Mesodermal cell (in vitro differentiated cells): Measurements from ENCODE around the gene TLE5.
"Not testable (repeated sequence)": the region's sequence is repeated elsewhere in the genome, so short reads cannot be mapped to it uniquely, and the experiment has no call there.

Experiments used
- H3K27ac ChIP-seq: 2 replicates; pipeline ENCODE4 v1.7.0; 2013; ENCODE audit warnings: mild to moderate bottlenecking, low read depth, low read length, moderate library complexity; ENCODE audit not compliant: severe bottlenecking
- H3K36me3 ChIP-seq: 2 replicates; pipeline ENCODE4 v1.7.1; 2013; ENCODE audit warnings: mild to moderate bottlenecking, low read length, moderate library complexity; ENCODE audit not compliant: control insufficient read depth, insufficient read depth
- H3K4me1 ChIP-seq: one replicate; pipeline ENCODE4 v1.7.1; 2013; ENCODE audit warnings: mild to moderate bottlenecking, low read length; ENCODE audit not compliant: insufficient read depth, control insufficient read depth, poor library complexity, severe bottlenecking
- H3K4me3 ChIP-seq: 2 replicates; pipeline ENCODE4 v1.7.0; 2013; ENCODE audit warnings: low read length, control low read depth, mild to moderate bottlenecking; ENCODE audit not compliant: insufficient read depth, poor library complexity, severe bottlenecking; ENCODE audit errors: extremely low read depth
- H3K9me3 ChIP-seq: 2 replicates; pipeline ENCODE4 v1.7.1; 2013; ENCODE audit warnings: mild to moderate bottlenecking, low read length, moderate library complexity; ENCODE audit not compliant: control insufficient read depth
- WGBS, 2 experiments: methylation state at CpG; one replicate each; pipeline ENCODE4 v1.1.5; 2013; ENCODE audit warnings: missing lambda C conversion rate in 2 of 2; ENCODE audit not compliant: insufficient coverage in 2 of 2; 5-methylcytosine and 5-hydroxymethylcytosine counted together

TLE5 gene

GRCh38 chr19:3095441-3096191 is 33.3 kb upstream of the TLE5 start:
- Histone ChIP-seq H3K4me1 (peaks cover 18% of the 10 kb centered on the region), H3K27ac (no peak overlapping the region), H3K4me3 (peak overlapping the region; percentile 85), H3K9me3 (no peaks in the 10 kb centered on the region), H3K36me3 (no peaks in the 10 kb centered on the region)
- 7 to 9% methylated on average over 17 to 26 of the region's 31 CpGs for WGBS, 2 experiments

GRCh38 chr19:3094601-3095440 is 32.5 kb upstream of the TLE5 start:
- peaks cover 18% of the 10 kb centered on the region for H3K4me1 ChIP-seq
- no peak overlapping the region for H3K27ac ChIP-seq
- peak overlapping the region; percentile 85 for H3K4me3 ChIP-seq
- no peaks in the 10 kb centered on the region for H3K36me3 ChIP-seq
- WGBS, 2 experiments, result 1 to 4% methylated on average over 43 to 53 of the region's 57 CpGs
- no peaks in the 10 kb centered on the region for H3K9me3 ChIP-seq

GRCh38 chr19:3089299-3089855 is 27.1 kb upstream of the TLE5 start:
- 83 to 100% methylated on average over 1 to 3 of the region's 7 CpGs for WGBS, 2 experiments
- H3K27ac ChIP-seq, H3K4me3 ChIP-seq, H3K9me3 ChIP-seq, H3K4me1 ChIP-seq, H3K36me3 ChIP-seq: not testable (repeated sequence)

GRCh38 chr19:3087769-3088168 is 25.5 kb upstream of the TLE5 start:
- WGBS, 2 experiments, result 84 to 91% methylated on average over 4 to 5 of the region's 10 CpGs

GRCh38 chr19:3084943-3085342 is 22.6 kb upstream of the TLE5 start:
- 80 to 84% methylated on average over 7 to 9 of the region's 10 CpGs for WGBS, 2 experiments

More at GRCh38 chr19:3087769-3088168, 25.5 kb upstream of the TLE5 start:
- Histone ChIP-seq H3K4me1 (no peaks in the 10 kb centered on the region), H3K9me3 (no peaks in the 10 kb centered on the region), H3K36me3 (no peaks in the 10 kb centered on the region), H3K27ac (no peak overlapping the region), H3K4me3 (no peak overlapping the region)

GRCh38 chr19:3083964-3084363 is 21.7 kb upstream of the TLE5 start:
- no peak overlapping the region for H3K27ac ChIP-seq
- 94 to 97% methylated on average over 3 to 6 of the region's 7 CpGs for WGBS, 2 experiments
- no peaks in the 10 kb centered on the region for H3K9me3 ChIP-seq
- peaks cover 4% of the 10 kb centered on the region for H3K4me1 ChIP-seq
- H3K4me3 ChIP-seq, result no peak overlapping the region
- no peaks in the 10 kb centered on the region for H3K36me3 ChIP-seq

More at GRCh38 chr19:3084943-3085342, 22.6 kb upstream of the TLE5 start:
- peaks cover 4% of the 10 kb centered on the region for H3K4me1 ChIP-seq
- H3K9me3 ChIP-seq, result no peaks in the 10 kb centered on the region
- no peaks in the 10 kb centered on the region for H3K36me3 ChIP-seq
- H3K4me3 ChIP-seq, result no peak overlapping the region
- H3K27ac ChIP-seq, result no peak overlapping the region

- Histone ChIP-seq H3K36me3 (no peaks in the 10 kb centered on the region), H3K4me3 (no peak overlapping the region), H3K27ac (no peak overlapping the region), H3K4me1 (peaks cover 4% of the 10 kb centered on the region), H3K9me3 (no peaks in the 10 kb centered on the region)
- WGBS, 2 experiments, result 91 to 94% methylated on average over 5 to 6 of the region's 10 CpGs
These were observed 20.0 kb upstream of the TLE5 start for GRCh38 chr19:3082331-3082730.

GRCh38 chr19:3080286-3080685 is 18.0 kb upstream of the TLE5 start:
- Histone ChIP-seq H3K27ac (no peak overlapping the region), H3K36me3 (no peaks in the 10 kb centered on the region), H3K9me3 (no peaks in the 10 kb centered on the region), H3K4me3 (no peak overlapping the region), H3K4me1 (peaks cover 4% of the 10 kb centered on the region)
- 75 to 78% methylated on average over 11 of the region's 12 CpGs for WGBS, 2 experiments

- Histone ChIP-seq H3K27ac (no peak overlapping the region), H3K4me1 (peaks cover 4% of the 10 kb centered on the region), H3K36me3 (no peaks in the 10 kb centered on the region), H3K4me3 (no peak overlapping the region), H3K9me3 (no peaks in the 10 kb centered on the region)
- 63 to 86% methylated on average over 3 to 4 of the region's 4 CpGs for WGBS, 2 experiments
These were observed 17.3 kb upstream of the TLE5 start for GRCh38 chr19:3079578-3079977.

GRCh38 chr19:3075605-3076431 is 13.5 kb upstream of the TLE5 start:
- no peak overlapping the region for H3K4me3 ChIP-seq
- H3K9me3 ChIP-seq, result no peaks in the 10 kb centered on the region
- H3K36me3 ChIP-seq, result no peaks in the 10 kb centered on the region
- 20 to 26% methylated on average over 26 to 41 of the region's 41 CpGs for WGBS, 2 experiments
- H3K27ac ChIP-seq, result no peak overlapping the region
- peaks cover 4% of the 10 kb centered on the region for H3K4me1 ChIP-seq
